ENCODE data around the gene ACER3.

- TF ChIP-seq TAF1 (conservative IDR thresholded peaks at IDR 0.05) (no peak), SP1 (IDR thresholded peaks at IDR 0.05) (no peak), CTCF (IDR thresholded peaks at IDR 0.05; ENCODE audit: low read depth, low read length, missing input control) (no peak)
Observed at GRCh38 chr11:76891793-76892192, 31.1 kb downstream of the ACER3 start.

Data from liver (tissue), 3 donors.